ENCODE measurements around the gene GOLGA1. TPM values are rescaled to one million over a fixed set of nuclear protein-coding genes. Genes with fewer than 3 reads are reported as not detected.

GOLGA1 gene, protein sequence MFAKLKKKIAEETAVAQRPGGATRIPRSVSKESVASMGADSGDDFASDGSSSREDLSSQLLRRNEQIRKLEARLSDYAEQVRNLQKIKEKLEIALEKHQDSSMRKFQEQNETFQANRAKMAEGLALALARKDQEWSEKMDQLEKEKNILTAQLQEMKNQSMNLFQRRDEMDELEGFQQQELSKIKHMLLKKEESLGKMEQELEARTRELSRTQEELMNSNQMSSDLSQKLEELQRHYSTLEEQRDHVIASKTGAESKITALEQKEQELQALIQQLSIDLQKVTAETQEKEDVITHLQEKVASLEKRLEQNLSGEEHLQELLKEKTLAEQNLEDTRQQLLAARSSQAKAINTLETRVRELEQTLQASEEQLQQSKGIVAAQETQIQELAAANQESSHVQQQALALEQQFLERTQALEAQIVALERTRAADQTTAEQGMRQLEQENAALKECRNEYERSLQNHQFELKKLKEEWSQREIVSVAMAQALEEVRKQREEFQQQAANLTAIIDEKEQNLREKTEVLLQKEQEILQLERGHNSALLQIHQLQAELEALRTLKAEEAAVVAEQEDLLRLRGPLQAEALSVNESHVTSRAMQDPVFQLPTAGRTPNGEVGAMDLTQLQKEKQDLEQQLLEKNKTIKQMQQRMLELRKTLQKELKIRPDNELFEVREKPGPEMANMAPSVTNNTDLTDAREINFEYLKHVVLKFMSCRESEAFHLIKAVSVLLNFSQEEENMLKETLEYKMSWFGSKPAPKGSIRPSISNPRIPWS
- total RNA-seq (10 to 100 TPM; 15.6 to 26.0 (median 19.2) TPM), polyA plus RNA-seq (1 to 10 TPM; 6.8 to 7.8 TPM)
- long read RNA-seq, donor 1, full-length matches to known transcripts, result 9 of 29 reads
- long read RNA-seq, donor 1, partial matches to known transcripts, result 6 of 29 reads
- long read RNA-seq, donor 1, other reads (novel, unspliced or antisense), result 14 of 29 reads
- long read RNA-seq, donor 2, full-length matches to known transcripts, result 14 of 35 reads
- long read RNA-seq, donor 2, partial matches to known transcripts, result 6 of 35 reads
- long read RNA-seq, donor 2, other reads (novel, unspliced or antisense), result 15 of 35 reads
- long read RNA-seq, donor 3, full-length matches to known transcripts, result 5 of 33 reads
- long read RNA-seq, donor 3, partial matches to known transcripts, result 12 of 33 reads
- long read RNA-seq, donor 3, other reads (novel, unspliced or antisense), result 16 of 33 reads

DNA sequence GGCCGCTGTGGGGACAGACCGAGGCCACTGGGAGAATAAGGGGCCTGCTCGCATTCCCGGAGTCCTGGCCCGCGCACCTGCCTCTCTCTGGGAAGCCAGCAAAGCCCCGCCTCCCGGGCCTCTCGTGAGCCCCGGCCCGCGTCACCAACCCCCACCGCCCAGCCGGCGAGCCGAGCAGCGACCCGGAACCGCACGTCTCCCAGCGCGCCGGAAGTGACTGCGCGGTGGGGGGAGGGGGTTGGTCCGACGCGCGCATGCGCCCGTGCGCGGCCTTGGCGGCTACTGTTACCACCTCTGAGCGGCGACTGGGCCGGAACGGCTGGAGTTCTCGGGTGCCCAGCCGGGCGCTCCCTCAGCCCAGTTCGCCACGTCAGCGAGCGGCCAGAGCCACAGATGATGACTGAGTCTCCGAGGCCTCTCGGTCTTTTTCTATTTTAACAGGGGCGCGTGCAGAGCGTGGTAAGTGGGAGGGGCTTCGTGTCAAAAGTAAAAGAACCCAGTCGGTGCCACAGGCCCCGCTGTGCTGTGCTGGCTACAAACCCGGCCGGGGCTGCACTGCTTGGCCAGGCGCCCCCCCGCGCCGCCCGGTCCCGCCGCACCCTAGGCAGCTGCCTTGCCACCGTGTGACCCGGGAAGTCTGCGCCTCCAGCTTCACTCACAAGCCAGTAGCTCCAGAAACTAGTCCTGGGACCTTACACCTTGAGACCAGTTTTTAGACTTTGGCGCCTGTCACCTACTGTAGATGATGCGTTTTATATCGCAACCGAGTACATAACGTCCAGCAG, at the start of gene GOLGA1:
Gene GOLGA1 (minus strand): TSS at position 190 of the 785 bp plus-strand sequence. CDS start 2,372 bp downstream, outside the sequence.
- peak within 1 kb of the TSS; percentile 68 to 94 (median 86) for H3K4me3 ChIP-seq
- H3K27me3 ChIP-seq, result no peaks in the 10 kb centered on the region
- intact Hi-C loops (cut with DNase I), result loop anchor here in 8 of 10 donors (1.0 to 10.0 kb wide), 6 partner anchors 74 to 246 kb away; partner anchors contain the start of genes SCAI (in 8 of the 8), PPP6C (in 2 of the 8) and NR6A1 (in 1 of the 8)
- peaks cover 0 to 26% (median 14%) of the 10 kb centered on the region in 9 donors for H3K4me1 ChIP-seq
- H3K36me3 ChIP-seq, result peaks cover 0 to 33% (median 5%) of the 10 kb centered on the region in 9 donors
- ATAC-seq (peak; percentile 98 to 99 (median 99)), DNase-seq (peak; percentile 95 to 96)
- TF ChIP-seq, protein P1, sequence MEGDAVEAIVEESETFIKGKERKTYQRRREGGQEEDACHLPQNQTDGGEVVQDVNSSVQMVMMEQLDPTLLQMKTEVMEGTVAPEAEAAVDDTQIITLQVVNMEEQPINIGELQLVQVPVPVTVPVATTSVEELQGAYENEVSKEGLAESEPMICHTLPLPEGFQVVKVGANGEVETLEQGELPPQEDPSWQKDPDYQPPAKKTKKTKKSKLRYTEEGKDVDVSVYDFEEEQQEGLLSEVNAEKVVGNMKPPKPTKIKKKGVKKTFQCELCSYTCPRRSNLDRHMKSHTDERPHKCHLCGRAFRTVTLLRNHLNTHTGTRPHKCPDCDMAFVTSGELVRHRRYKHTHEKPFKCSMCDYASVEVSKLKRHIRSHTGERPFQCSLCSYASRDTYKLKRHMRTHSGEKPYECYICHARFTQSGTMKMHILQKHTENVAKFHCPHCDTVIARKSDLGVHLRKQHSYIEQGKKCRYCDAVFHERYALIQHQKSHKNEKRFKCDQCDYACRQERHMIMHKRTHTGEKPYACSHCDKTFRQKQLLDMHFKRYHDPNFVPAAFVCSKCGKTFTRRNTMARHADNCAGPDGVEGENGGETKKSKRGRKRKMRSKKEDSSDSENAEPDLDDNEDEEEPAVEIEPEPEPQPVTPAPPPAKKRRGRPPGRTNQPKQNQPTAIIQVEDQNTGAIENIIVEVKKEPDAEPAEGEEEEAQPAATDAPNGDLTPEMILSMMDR (IDR thresholded peaks at IDR 0.05), result peak in 1 of 9 donors; percentile 13
- peak within 1 kb of the TSS; percentile 79 to 99 (median 96) for H3K27ac ChIP-seq
- no peaks in the 10 kb centered on the region for H3K9me3 ChIP-seq
- 0 to 1% methylated on average over 67 to 70 of the region's 70 CpGs for WGBS, 2 donors

DNA sequence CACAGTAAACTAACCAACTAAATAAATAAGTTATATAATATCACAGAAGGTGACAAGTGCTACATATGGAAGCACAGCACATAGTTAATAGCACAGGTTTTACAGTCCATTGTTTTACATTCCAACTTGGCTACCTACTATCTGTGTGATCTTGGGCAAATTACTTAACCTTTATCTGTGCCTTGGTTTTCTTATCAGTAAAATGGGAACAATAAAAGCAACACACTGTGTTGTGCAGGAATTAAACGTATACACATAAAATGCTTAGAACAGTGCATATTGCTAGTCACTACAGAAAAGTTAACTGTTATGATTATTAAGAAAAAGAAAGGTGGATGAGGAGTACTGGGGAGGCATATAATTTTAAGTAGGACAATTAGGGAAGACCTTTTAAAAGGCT, 42.8 kb upstream of the GOLGA1 start:
- TF ChIP-seq, protein P1 (IDR thresholded peaks at IDR 0.05), result no peak
- Histone ChIP-seq H3K9me3 (no peaks in the 10 kb centered on the region), H3K27me3 (no peaks in the 10 kb centered on the region), H3K4me1 (no peaks in the 10 kb centered on the region), H3K36me3 (peaks cover 0 to 29% (median 4%) of the 10 kb centered on the region in 9 donors), H3K27ac (no peak overlapping the region), H3K4me3 (no peak overlapping the region)
- DNase-seq (no peak), ATAC-seq (no peak)
- intact Hi-C loops (cut with DNase I), result no loop called here
- 97 to 98% methylated on average over 1 of the region's 1 CpG for WGBS, 2 donors

DNA sequence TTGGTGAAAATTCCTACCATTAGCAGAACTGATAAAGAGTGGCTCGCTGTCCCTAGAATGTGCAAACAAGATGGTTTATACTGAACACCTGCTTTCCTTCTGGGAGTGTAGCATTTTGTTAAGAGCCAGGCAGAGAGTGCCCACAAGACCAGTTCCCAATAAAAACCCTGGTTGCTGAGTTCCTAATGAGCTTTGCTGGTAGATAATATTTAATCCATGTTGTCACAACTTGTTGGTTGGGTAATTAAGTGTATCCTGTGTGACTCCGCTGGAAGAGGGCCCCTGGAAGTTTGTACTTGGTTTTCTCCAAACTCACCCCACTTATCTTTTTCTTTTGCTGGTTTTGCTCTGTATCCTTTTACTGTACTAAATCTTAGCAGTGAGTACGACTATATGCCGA, 39.5 kb upstream of the GOLGA1 start:
- TF ChIP-seq, protein P1 (IDR thresholded peaks at IDR 0.05), result no peak
- Histone ChIP-seq H3K4me1 (no peaks in the 10 kb centered on the region), H3K4me3 (no peak overlapping the region), H3K27ac (no peak overlapping the region), H3K9me3 (no peaks in the 10 kb centered on the region), H3K36me3 (peaks cover 0 to 38% (median 0%) of the 10 kb centered on the region in 9 donors), H3K27me3 (no peaks in the 10 kb centered on the region)
- DNase-seq (no peak), ATAC-seq (no peak)
- intact Hi-C loops (cut with DNase I), result no loop called here
- 95% methylated on average over 4 of the region's 4 CpGs for WGBS, 2 donors
